NCI-H2081 (cell line): ENCODE data around the gene NOP9.

Source experiments
- DNase-seq, 2 experiments: peaks; one replicate each; lab custom pipeline; 2025; lab: John Stamatoyannopoulos, UW

Gene NOP9

GRCh38 chr14:24308342-24309124, 8.9 kb downstream of the NOP9 start:
- DNase-seq = no peak

GRCh38 chr14:24309538-24310264, 10.1 kb downstream of the NOP9 start, which contains the start of gene LTB4R2:
TSS of gene LTB4R2 (plus strand) at chr14:24310140. CDS start at chr14:24310665, 525 bp downstream.
- DNase-seq = no peak

GRCh38 chr14:24310265-24310645, 10.6 kb downstream of the NOP9 start:
- no peak for DNase-seq

- no peak for DNase-seq
Observed at GRCh38 chr14:24310646-24311604, 11.3 kb downstream of the NOP9 start, which contains the start of gene LTB4R. TSS of gene LTB4R (plus strand) at chr14:24311502. CDS start at chr14:24315652, 4,150 bp downstream.

GRCh38 chr14:24311837-24312615, 12.4 kb downstream of the NOP9 start:
- no peak for DNase-seq

GRCh38 chr14:24312736-24313507, 13.3 kb downstream of the NOP9 start:
- DNase-seq = no peak

- DNase-seq = no peak
Observed at GRCh38 chr14:24313913-24314312, 14.3 kb downstream of the NOP9 start.

- DNase-seq = no peak
Observed at GRCh38 chr14:24314377-24315193, 14.9 kb downstream of the NOP9 start.

GRCh38 chr14:24315243-24315806, 15.7 kb downstream of the NOP9 start:
- DNase-seq = no peak

GRCh38 chr14:24315807-24316596, 16.4 kb downstream of the NOP9 start:
- no peak for DNase-seq

- no peak for DNase-seq
Observed at GRCh38 chr14:24316597-24316950, 16.9 kb downstream of the NOP9 start.

- no peak for DNase-seq
Observed at GRCh38 chr14:24317141-24317928, 17.7 kb downstream of the NOP9 start.

GRCh38 chr14:24321212-24321975, 21.7 kb downstream of the NOP9 start:
- DNase-seq = no peak

- no peak for DNase-seq
Observed at GRCh38 chr14:24322672-24323071, 23.0 kb downstream of the NOP9 start.

GRCh38 chr14:24323341-24323740, 23.7 kb downstream of the NOP9 start:
- DNase-seq = no peak

- no peak for DNase-seq
Observed at GRCh38 chr14:24324024-24324423, 24.4 kb downstream of the NOP9 start.

GRCh38 chr14:24325041-24325530, 25.4 kb downstream of the NOP9 start:
- no peak for DNase-seq
